Esophagus squamous epithelium (tissue), 4 donors: ENCODE measurements around the gene UQCC3.

Source experiments
- CTCF ChIP-seq, 6 experiments: fragments of 450-650 bp in 4 of 6; fragments of 200-600 bp in 2 of 6; sonication (generic) in 2 of 6; IDR thresholded peaks; one replicate each; pipeline ENCODE4 v1.5.1; 2016 to 2019; ENCODE audit warnings: antibody characterized with exemption in 6 of 6, mild to moderate bottlenecking in 4 of 6, moderate library complexity in 4 of 6
- POLR2A ChIP-seq, 4 donors: fragments of 450-650 bp; IDR thresholded peaks; one replicate each; pipeline ENCODE4 v1.6.1; 2017; ENCODE audit warnings: antibody characterized with exemption in 4 of 4, mild to moderate bottlenecking in 4 of 4, moderate library complexity in 3 of 4

DNA sequence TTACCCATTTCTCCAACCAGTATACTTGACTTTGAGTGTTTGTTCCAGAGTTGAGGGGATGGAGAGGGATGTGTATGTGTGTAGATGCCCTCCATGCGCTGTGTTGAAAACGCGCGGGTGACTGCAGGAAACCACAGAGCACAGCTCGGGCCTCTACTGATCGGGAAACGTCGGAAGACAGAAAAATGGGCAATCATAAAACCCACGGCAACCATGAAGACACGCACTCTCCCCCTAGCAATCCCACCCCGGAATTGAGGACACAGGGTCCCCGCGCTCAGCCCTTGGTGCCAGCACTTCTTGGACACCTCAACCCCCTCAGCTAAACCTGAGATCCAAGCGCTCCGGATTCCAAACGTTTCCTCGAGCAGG lies 251 bp upstream of the UQCC3 start:
- no peak for TF ChIP-seq POLR2A (IDR thresholded peaks at IDR 0.05)
- TF ChIP-seq CTCF (IDR thresholded peaks at IDR 0.05): no peak
